GM18868 (cell line): ENCODE data around the gene IL19.
"Not testable (repeated sequence)": the region's sequence is repeated elsewhere in the genome, so short reads cannot be mapped to it uniquely, and the experiment has no call there.

Experiments
- ATAC-seq: cut with Tn5 transposase; IDR thresholded peaks from one replicate; pipeline ENCODE4 v1.9.1; 2021; ENCODE audit warnings: mild to moderate bottlenecking, moderate library complexity; ENCODE audit not compliant: unreplicated experiment

The IL19 gene

DNA sequence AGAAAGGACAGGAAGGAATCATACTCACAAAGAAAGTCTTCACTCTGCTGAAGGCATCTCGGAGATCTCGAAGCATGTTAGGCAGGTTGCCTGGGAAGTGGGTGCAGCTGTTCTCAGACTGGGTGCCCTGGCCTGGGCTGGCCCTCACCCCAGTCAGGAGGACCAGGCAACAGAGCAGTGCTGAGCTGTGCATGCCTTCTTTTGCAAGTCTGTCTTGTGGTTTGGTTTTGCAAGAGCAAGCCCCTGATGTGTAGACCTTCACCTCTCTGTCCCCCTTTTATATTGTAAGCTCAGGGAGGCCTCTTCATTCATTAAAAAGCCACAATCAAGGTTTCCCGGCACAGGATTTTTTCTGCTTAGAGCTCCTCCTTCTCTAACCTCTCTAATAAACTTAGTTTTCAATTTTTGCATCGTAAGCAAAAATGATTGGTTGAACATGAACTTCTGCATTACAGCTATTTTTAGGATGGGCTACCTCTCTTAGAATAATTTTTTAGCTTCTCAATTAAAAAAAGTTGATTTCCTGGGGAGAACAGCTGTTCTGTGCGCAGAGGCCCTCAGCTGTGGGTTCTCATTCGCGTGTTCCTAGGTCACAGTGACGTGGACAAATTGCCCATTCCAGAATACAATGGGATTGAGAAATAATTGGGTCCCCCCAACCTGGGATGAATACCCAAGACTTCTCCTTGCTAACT is 1.8 kb downstream of the IL19 start, which contains the start of gene IL10:
Gene IL10, minus strand, starts transcription at position 252 of the 695 bp plus-strand sequence. Its CDS starts 59 bp downstream, at position 193.
- ATAC-seq = no peak

DNA sequence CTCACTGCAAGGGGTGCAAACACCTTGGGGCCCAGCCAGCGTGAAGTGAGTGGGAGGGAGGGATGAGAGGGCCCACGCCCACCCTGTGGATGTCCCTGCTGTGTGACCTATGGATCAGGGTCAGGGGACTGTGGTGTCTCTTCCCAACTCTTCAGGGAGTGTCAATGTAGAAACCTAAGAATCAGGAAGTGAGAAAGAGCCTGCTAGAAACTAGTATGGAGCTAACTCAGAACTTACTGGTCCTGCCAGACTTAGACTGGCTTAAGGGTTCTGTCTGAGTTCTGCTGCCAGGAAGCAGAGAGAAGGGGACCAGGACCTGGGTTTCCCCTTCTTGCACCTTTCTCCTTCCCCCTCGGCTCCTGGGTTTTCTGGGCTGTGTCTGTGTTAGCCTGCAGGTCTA is 3.5 kb downstream of the IL19 start:
- no peak for ATAC-seq

DNA sequence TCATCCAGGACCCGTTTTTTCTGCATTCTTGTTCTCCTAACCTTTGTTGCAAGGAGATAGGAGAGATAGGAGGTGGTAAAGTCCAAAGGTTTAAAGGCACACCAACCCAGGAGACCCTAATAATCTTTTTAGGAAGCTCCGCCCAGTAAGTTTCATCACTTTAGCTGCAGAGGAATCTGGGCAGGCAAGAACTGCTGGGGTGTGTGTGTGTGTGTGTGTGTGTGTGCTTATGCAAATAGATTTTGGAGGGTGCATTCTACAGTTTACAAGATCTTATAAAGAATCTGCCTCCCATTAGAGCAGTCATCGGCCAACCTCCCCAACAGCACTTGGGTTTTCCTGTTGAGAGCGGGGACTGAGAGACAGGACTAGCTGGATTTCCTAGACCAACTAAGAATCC is 5.7 kb downstream of the IL19 start:
- ATAC-seq = no peak

DNA sequence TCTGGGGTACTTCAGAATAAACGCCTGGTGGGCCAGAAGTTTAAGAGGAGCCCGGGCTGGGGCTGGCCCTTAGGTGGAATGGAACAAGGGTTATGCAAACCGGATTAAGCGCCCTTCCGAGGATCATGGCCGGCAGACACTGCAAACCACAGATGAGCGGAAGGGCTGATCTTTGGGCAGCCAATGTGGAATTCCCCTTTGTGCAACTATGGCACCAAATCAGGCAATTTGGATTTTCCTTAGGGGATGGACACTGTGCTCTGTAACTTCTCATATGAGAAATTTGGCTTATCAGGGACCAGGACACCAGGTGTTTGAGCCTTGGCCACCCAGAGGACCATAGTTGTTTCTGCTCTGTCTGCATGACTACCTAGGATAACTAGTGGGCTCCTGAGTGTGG is 7.5 kb downstream of the IL19 start:
- ATAC-seq = no peak

DNA sequence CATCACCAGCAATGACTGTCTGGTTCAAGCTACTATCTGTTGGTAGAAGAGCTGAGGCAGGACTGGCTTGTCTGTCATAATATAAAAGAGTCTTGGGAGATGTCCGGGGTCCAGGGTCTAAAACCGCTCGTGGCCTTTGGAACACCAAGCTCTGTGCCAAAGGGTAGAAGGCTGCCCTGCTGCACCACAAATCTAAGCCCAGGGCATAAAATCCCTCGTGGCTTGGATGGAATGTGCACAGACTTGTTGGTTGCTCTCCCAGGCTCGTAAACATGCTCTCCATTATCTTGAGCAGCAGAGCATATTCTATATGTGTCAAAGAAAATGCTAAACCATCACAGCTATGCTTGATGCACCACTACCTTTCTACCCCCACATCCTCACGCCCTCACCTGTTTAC is 8.3 kb downstream of the IL19 start:
- not testable (repeated sequence) for ATAC-seq

DNA sequence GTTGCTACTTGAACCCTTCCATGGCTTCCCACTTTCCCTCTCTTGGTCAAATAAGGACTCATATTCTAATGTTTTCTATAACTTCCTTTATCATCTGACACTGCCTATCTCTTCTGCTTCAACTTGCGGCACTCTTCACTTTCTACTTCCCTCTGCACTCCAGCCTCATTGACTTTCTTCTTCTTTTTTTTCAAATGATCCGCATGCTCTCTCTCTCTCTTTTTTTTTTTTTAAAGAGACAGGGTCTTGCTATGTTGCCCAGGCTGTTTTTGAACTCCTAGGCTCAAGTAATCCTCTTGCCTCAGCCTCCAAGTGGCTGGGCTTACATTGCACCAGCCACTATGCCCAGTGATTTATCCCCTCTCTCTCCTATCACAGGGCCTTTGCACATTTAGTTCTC is 9.1 kb downstream of the IL19 start:
- ATAC-seq = no peak

DNA sequence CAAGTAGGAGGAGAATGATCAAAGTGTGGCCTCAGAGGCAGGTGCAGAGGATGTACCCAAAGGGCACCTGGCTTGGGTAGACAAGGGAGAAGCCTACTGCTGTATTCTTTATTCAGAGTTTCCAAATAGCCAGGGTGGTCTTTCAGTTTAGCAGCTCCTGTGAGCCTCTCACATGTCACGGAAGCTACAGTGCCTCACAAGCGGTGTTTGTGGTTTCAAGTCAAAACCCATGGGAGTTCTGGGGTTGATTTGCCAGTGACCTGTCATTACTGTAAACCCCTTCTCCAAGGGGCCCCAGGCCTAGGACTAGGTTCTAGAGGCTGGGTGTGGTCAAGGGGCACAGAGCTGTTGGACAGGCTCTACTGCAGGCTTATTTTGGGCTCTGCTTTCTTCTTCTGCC is 11.9 kb downstream of the IL19 start:
- ATAC-seq = peak; percentile 38

DNA sequence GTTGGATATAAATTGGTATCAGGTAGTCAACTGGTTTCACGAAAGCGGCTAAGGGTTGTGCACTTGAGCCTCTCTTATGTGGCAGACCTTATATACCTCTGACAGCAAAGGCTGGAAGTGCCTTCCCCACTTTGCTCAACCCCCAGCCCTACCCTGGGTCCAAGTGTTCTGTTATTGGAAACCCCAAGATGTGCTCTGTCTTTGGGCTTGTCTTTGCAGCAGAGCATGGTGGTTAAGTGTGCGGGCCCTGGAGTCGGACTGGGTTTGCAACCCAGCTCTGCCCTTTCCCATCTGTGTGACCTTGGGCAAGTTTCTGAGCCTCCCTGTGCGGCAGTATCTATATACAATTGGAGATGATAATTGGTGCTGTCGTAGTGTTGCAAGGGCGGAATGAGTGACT is 12.9 kb downstream of the IL19 start:
- ATAC-seq = no peak

DNA sequence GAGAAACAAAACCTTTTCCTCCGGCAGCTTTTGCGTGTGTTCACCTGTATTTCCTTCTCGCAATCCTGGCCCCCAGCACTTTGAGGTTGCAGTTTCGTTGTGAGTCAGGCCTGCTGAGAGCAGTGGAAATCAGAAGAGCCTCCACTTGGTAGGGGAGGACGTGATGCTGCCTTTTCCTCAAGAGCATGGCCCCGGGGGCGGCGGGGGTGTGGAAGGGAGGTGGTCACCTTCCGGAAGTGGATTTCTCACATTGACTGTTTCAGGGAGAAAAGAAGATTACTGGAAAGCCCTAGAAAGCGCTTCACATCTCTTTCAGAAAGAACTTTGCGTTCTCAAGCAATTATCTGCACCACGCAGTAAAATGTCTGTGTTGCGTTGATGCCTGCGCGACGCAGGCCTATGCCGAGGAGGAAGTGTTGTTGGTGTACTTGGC is 13.9 kb downstream of the IL19 start:
- ATAC-seq = peak; percentile 67

DNA sequence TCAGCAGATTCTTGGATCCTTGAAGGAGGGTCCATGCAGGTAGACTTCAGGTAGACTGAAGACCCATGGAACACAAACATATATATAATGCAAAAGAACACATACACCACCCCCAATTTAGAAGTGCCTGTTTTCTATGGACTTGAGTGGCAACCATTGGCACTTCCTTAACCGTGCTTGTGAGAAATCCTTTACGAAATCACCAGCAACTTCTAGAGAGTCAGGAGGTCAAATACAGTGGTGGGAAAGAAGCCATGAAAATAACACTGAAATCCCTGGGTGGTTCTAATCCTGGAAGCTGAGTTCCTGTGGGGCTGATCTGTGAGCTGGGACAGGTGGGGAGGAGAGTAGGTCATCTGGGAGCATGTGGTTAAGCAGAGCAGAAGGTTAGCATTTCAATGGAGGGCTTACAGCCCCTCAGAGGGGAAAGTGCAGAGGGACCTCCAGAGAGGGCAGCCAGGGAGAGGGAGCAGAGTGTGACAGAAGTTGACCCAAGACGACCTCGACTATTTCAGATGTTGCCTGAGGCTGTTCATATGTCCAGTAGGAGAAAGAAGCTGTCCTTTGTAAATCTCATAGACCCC is 14.7 kb downstream of the IL19 start:
- ATAC-seq = no peak

DNA sequence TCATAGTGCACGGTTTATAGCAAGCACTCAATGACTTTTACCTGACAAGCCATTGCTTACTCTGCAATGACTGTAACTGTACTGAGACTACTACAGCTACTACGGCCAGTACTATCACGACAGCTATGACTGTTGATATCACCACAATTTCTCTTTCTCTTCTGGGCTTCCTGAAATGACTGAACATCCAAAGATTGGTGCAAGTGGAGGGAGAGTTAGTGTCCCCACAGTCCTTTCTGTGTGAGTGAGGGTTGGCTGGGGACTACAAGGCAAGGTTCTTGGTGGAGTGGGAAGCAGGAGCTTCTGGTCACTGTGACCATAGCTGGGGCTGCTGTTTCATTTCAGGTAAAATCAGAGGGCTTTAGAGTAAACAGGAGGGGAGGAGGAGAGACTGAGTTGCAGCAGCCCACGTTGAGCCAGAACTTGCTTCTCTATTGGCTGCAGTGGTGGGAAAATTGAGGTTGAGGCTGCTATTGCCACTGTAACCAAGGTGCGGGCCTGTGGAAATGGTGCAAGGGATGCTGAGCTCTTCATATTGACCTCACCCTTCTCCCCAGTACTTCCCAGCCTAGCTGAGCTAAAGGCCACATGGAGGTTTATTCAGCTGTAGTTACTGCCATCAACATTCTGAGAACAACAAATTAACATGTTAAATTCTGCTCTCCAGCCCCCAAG is 15.8 kb downstream of the IL19 start:
- no peak for ATAC-seq

DNA sequence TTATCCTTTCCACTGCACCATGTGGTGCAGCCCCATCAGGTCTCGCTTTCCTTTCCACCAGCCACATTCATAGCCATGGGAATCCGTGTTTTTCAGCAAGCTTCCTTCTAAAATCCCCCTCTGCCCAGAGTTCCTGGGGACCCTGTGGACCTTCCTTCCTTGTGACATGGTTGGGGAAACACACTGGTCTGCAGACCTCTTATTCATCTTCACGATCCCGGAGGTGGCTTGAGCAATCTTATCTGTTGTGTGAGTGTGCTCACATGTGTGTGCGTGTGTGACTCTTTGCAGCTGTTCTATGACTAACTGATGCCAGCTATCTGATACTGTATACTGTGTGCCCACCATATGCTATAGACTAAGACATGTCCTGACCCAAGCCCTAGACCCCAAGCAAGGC is 17.3 kb downstream of the IL19 start:
- no peak for ATAC-seq

DNA sequence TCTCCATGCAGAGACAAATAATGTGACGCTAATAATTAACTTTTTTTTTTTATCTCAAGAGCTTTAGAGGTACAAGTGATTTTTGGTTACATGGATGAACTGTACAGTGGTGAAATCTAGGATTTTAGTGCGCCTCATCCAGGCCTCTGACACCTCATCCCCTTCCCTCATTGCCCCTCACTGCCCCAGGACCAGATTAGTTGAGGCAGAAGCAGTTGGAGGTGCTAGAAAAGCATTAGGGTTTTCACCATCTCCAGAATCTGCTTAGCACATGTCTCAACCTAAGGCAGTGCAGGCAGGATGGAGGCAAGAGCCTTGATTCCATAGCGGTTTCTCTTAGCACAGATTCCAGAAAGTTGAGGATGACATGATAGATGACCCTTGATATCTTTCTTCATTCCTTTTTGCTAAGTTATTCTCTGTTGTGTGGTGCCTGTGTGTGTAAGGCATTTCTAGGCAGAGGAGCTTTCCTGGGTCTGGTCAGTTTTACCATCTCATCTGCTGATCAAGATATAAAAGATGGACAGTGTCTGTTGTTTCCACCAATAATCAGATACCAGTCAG is 18.0 kb downstream of the IL19 start:
- no peak for ATAC-seq

DNA sequence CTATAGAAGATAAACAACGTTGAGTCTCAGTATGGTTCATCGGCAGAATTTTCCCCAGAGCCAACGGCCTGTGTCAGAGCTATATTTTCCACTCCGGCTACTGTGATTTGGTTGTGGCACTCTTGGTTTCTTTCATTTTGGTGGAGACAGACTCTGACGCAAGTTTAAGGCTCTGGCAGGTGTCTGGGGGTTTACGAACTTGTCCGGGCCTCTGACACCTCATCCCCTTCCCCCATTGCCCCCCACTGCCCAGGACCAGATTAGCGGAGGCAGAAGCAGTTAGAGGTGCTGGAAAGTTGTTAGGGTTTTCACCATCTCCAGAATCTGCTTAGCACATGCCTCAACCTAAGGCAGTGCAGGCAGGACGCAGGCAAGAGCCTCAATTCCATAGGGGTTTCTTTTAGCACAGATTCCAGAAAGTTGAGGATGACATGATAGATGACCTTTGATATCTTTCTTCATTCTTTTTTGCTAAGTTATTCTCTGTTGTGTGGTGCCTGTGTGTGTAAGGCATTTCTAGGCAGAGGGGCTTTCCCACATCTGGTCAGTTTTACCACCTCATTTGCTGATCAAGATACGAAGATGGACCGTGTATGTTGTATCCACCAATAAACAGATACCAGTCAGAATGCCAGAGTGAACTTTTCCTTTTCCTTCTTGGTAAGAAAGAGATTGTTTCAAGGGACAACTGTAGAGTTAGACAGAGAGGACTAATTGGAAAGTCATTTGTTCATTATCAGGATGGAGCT is 20.1 kb downstream of the IL19 start:
- ATAC-seq = peak; percentile 26

DNA sequence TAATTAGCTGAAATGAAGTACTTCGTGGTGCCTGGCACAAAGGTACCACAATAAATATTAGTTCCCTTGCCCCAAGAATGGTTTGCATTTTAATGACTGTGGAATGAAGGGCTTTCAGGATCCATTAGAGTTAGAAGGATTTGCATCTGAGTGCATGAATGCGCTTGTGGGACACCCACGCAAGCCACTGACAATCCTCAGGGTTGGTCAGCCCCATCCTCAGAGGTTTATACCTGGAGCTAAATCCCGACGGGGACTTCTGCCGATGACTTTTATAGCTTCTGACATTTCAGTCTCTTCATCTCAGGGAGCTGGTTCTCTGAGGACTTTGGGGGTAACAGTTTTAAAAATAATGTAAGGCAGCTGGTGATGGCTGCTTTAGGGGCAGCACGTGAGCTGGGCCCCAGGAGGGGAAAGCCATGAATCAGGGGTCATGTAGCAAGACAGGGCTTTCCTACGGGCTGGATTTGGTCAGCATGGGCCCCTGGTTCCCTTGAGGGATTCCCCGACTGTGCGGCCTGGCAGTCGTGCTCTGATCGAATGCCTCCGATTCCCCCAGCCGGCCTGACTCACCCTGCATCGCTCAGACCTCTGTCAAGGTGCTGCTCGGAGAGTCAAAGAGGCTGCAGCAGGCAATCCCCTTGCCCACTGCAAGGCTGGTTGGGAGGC is 22.5 kb downstream of the IL19 start:
- ATAC-seq = peak; percentile 62

DNA sequence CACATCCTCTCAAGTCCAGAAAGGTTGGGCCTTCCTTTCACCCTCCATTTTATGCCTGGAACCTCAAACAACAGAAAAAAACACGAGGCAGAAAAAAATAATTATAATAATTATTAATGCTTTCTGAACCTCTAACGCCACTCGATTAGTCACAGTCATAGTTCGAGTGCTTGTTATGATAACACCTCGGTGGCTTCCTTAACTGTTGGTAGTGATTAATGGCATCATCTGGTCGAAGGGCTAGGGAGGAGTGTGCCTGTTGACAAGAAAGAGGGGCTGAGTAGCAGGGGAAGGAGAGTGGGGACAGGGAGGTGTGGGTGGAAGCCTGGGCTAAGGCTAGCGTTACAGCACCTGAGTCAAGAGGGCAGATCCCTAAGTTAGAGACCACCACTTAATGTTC is 23.0 kb downstream of the IL19 start:
- ATAC-seq = no peak

DNA sequence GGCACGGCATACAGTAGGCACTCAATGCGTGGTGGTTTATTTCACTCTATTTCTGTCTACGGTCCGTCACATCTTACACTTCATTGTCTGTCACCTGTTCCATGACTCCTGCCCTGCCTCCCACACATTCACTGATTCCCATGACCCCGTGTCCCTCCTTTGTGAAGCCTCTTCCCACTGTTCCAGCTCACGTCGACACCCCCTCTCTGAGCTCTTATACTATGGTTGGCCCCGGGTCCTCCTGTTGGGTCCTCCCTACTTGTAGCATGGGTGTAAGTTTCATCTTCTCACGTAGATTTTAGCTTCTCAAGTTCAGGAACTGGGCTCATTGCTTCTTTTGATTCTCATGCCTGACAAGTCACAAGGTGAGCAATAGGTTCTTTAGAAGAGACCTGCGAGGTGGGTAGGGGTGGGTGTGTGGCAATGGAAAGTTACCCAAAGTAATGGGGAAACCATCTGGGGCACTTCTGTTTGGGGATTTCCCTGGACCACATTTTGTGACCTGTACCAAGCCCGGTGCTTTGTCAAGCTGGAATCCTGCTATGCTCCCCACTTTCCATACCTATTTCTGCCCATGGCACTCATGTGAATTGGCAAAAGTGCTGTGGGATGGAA is 23.8 kb downstream of the IL19 start:
- ATAC-seq = no peak

DNA sequence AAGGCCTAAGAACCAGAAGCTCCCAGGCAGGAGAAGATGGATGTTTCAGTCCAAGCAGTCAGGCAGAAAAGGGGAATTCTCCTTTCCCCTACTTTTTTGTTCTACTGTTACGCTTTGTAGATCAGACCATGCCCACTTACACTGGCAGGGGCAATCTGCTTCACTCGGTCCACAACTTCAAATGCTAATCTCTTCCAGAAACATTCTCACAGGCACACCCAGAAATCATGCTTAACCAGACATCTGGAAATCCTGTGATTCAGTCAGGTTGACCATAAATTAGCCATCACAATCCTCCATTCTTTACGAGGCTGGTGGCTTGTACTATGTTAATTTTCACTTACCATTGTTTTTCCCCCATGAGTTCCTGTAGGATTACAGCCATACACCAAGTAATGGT is 25.5 kb downstream of the IL19 start:
- ATAC-seq = no peak

DNA sequence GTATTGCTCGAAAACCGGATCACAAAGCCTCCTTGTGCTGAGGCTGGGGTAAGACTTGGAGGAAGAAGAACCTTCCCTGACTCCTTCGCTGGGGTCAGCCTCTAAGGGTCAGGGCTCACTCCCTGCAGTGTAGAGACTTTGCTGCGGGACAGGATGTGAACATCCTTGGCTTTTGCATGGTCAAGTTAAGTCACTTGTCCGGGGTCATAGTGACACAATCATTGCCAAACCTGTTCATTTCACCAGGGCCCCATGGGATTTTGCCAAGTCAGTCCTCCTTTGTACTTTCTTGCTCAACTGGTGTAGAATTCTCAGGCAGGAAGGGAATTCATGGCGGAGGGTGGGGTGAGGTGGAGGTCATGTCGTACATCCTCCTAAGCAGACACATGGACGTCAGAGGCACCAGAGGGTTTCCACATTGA is 26.4 kb downstream of the IL19 start:
- ATAC-seq = no peak
